HL-60/S4 treated with phorbol 12-myristate 13-acetate at 8.2 ng/mL for 4 days and 3 days (cell line): Measurements from ENCODE around the gene XKR7.
"Not testable (repeated sequence)": the region's sequence is repeated elsewhere in the genome, so short reads cannot be mapped to it uniquely, and the experiment has no call there.

Experiments used
- in situ Hi-C: fragments of 300-500 bp; cut with MboI; formaldehyde crosslinking; loops from 2 replicates; pipeline ENCODE4 v1.15.0; 2022; ENCODE audit warnings: low sequenced_read_pairs

Gene XKR7, protein sequence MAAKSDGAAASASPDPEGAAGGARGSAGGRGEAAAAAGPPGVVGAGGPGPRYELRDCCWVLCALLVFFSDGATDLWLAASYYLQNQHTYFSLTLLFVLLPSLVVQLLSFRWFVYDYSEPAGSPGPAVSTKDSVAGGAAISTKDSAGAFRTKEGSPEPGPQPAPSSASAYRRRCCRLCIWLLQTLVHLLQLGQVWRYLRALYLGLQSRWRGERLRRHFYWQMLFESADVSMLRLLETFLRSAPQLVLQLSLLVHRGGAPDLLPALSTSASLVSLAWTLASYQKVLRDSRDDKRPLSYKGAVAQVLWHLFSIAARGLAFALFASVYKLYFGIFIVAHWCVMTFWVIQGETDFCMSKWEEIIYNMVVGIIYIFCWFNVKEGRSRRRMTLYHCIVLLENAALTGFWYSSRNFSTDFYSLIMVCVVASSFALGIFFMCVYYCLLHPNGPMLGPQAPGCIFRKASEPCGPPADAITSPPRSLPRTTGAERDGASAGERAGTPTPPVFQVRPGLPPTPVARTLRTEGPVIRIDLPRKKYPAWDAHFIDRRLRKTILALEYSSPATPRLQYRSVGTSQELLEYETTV

DNA sequence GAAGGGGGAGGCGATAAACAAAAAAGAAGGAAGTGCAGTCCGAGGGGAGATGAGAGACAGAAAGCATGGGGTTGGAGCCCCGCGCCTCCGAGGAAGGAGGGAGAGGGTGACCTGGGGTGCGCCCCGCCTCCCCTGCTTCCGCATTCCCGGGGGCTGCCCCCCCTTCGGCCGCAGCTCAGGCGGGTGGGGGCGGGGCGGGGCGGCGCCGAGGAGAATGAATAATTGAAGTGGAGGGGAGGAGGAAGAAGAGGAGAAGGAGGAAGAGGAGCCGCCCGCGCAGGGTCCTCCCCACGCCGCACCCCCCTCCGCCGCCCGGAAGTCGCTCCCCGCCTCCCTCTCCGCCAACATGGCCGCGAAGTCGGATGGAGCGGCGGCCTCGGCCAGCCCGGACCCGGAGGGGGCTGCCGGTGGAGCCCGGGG lies at the start of gene XKR7:
Gene XKR7, plus strand, starts transcription at position 322 of the 420 bp plus-strand sequence. Its CDS starts 25 bp downstream, at position 347.
- in situ Hi-C loops = no loop called here

GRCh38 chr20:31918466-31919105 lies 49.4 kb upstream of the XKR7 start:
- in situ Hi-C loops = no loop called here

GRCh38 chr20:31919410-31920155 lies 48.4 kb upstream of the XKR7 start:
- in situ Hi-C loops = no loop called here

DNA sequence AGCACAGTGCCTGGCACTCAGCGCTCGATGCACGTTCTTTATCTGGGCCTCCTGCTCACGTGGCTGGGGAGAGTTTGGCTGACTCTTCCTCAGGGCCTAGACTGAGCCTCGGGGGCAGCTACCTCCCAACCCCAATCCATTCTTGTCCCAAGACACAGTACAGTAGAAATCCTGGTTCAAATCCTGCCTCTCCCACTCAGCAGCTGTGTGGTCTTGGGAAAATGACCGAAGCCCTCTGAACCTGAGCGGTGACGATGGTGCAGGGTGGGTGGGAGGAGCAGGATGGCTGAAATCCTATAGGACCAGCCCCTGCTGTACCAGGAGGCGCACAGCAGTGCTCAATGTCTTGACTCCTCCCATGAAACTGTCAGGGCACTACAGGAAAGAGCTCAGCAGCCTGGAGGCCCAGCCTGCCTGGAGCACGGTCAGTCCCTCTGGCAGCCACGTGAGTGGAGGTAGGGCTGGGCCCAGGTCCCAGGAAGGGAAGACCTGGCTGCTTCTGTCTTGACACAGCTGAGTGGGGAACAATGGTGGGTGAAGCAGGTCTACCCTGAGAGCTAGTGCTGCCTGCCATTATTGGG lies 47.6 kb upstream of the XKR7 start:
- in situ Hi-C loops = no loop called here

GRCh38 chr20:31921480-31921879 lies 46.5 kb upstream of the XKR7 start:
- in situ Hi-C loops = not testable (repeated sequence)

DNA sequence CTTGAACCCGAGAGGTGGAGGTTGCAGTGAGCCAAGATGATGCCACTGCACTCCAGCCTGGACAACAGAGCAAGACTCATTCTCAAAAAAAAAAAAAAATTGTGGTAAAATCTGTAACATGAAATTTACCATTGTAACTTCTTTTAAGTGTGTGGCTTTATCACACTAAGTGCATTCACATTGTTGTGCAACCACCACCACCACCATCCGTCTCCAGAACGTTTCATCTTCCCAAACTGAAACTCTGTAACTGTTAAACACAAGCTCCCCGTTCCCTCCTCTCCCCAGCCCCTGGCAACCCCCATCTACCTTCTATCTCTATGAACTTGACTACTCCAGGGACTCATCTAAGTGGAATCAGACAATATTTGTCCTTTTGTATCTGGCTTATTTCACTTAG lies 45.8 kb upstream of the XKR7 start:
- in situ Hi-C loops = no loop called here

- in situ Hi-C loops = no loop called here
Observed at GRCh38 chr20:31922588-31922987, 45.4 kb upstream of the XKR7 start.

DNA sequence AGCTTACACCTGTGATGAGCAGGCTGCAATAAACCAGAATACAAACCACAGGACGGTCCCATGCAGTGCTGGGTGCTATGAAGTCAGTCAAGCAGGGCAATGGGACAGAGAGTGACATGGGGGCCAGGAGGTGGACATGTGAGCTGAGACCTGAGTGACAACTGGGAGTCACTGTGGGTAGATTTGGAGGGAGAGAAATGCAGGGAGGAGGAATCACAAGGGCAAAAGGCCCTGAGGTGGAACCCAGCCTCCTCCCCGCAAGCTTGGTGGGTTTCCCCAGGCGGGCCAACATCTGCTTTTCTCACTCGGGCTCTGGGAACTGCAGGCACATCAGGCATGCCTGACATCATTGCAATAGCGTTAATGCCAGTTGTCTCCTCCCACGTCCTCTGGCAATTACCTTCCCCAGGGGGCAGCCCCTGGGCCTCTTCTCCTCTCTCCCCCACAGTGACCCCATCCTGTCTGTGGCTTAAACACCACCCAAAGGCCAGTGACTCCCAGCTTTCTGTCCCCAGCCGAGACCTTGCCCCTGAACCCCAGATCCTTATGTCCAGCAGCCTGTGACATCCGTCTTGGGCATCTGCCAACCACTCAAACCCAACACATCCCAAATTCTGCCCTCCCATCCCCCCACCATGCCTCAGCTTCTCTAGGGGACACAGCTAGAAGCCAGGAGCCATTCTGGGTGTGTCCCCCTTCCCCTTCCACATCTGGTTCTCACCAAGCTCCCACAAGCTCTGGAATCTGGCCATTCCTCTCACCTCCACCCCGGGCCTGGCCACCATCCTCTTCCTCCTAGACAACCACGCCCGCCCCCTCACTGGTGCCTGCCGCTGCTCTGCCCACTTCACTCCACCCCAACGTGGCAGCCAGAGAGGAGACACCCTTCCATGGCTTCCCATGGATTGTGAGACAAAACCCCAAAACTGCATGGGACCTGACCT lies 44.3 kb upstream of the XKR7 start:
- in situ Hi-C loops = no loop called here

DNA sequence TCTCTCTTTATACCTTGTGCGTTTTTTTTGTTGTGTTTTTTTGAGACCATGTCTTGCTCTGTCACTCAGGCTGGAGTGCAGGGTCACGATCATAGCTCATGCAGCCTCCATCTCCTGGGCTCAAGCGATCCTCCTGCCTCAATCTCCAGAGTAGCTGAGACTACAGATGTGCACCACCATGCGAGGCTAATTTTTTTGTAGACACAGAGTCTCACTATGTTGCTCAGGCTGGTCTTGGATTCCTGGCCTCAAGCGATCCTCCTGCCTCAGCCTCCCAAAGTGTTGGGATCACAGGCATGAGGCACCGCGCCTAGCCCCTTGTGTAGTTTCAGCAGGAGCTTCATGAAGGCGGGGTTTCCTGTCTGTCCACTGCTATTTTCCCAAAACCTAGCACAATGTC lies 43.4 kb upstream of the XKR7 start:
- in situ Hi-C loops = no loop called here

DNA sequence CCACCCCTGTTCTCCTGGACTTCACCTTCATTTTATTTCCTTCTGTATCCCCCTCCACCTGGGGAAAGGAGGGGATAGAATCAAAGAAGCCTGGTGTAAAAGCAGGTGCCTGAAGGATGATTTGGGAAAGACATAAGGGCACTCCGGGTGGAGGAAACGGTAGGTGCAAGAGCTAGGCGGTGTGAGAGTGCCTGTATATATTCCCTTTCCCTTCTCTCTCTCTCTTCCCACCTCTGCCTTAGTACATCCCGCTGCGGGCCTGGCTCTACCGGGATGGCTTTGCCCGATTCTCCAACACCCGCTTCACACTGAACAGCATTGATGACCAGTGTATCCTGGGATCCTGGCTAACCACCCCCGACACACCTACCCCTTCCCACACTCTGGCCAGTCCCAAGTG lies 42.3 kb upstream of the XKR7 start:
- in situ Hi-C loops = no loop called here

GRCh38 chr20:31926493-31926892 lies 41.5 kb upstream of the XKR7 start:
- in situ Hi-C loops = no loop called here

GRCh38 chr20:31927627-31928159 lies 40.3 kb upstream of the XKR7 start:
- in situ Hi-C loops = no loop called here

- in situ Hi-C loops = not testable (repeated sequence)
Observed at GRCh38 chr20:31929631-31930030, 38.3 kb upstream of the XKR7 start.

GRCh38 chr20:31930779-31931178 lies 37.2 kb upstream of the XKR7 start:
- in situ Hi-C loops = no loop called here

DNA sequence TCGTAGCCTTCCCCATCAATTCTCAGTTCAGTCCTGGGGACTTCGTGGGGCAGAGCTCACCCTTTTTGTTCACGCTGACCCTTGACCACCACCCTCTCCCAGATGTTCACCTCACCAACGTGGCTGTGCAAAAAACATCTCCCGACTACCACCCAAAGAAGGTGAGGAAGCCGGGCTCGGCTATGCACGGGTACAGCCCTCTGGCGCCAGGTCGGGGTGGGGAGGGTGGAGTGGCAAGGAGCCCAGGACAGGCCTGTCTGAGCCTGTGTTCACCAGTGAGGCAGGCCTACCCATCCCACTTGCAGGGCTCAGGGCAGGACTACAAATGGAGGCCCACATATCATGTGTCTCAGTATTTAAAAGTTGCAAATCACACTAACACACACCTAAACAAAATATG lies 34.3 kb upstream of the XKR7 start:
- in situ Hi-C loops = no loop called here

GRCh38 chr20:31934491-31934890 lies 33.5 kb upstream of the XKR7 start:
- in situ Hi-C loops = no loop called here

GRCh38 chr20:31934968-31935764 lies 32.8 kb upstream of the XKR7 start:
- in situ Hi-C loops = no loop called here

GRCh38 chr20:31936420-31936819 lies 31.5 kb upstream of the XKR7 start:
- in situ Hi-C loops = no loop called here

GRCh38 chr20:31937820-31938219 lies 30.1 kb upstream of the XKR7 start:
- in situ Hi-C loops = no loop called here
